IMR-90 (cell line): ENCODE data around the gene CYP11A1. TPM values are rescaled to one million over a fixed set of nuclear protein-coding genes. Genes with fewer than 3 reads are reported as not detected.

Experiments
- ATAC-seq: fragments of 200-7000 bp; cut with Tn5 transposase; 2 replicates; pipeline ENCODE4 v1.9.1; 2020; ENCODE audit warnings: low read depth, mild to moderate bottlenecking, moderate library complexity
- BruUV-seq: library from RNA; stranded (reverse); fragments of 400-500 nt; replicated peaks from 2 replicates; lab custom pipeline; 2021; lab: Mats Ljungman, UMichigan
- CTCF ChIA-PET: fragments of 300-600 bp; formaldehyde crosslinking; extraction: SDS; loops from one replicate; lab custom pipeline; 2021; ENCODE audit warnings: antibody characterized with exemption; lab: Yijun Ruan, JAX
- POLR2A ChIA-PET: fragments of 300-600 bp; sonication (Branson Sonifier 250); formaldehyde crosslinking; loops from one replicate; lab custom pipeline; 2022; ENCODE audit warnings: antibody characterized with exemption; ENCODE audit not compliant: unreplicated experiment; lab: Charles Lee
- DNase-seq: peaks from one replicate; pipeline ENCODE4 v3.0.0; 2013
- H2AFZ ChIP-seq: replicated peaks from 2 replicates; pipeline ENCODE3; 2013; ENCODE audit warnings: low read length, mild to moderate bottlenecking; ENCODE audit not compliant: poor library complexity
- H2AK5ac ChIP-seq: 2 replicates; pipeline ENCODE4 v1.6.1; 2013; ENCODE audit warnings: low read depth, low read length, inconsistent platforms
- H2AK9ac ChIP-seq: replicated peaks from 2 replicates; pipeline ENCODE3; 2013; ENCODE audit warnings: mild to moderate bottlenecking, low read depth, low read length, moderate library complexity; ENCODE audit not compliant: poor library complexity
- H2BK120ac ChIP-seq: 2 replicates; pipeline ENCODE4 v1.6.1; 2013; ENCODE audit warnings: low read depth, low read length, inconsistent platforms
- H2BK15ac ChIP-seq: 3 replicates; pipeline ENCODE4 v1.6.1; 2013; ENCODE audit warnings: low read depth, low read length, inconsistent platforms
- H2BK20ac ChIP-seq: 2 replicates; pipeline ENCODE4 v1.6.1; 2013; ENCODE audit warnings: low read depth, mild to moderate bottlenecking, inconsistent platforms, low read length, moderate library complexity
- H2BK5ac ChIP-seq: 2 replicates; pipeline ENCODE4 v1.6.1; 2013; ENCODE audit warnings: mild to moderate bottlenecking, low read depth, low read length, inconsistent platforms; ENCODE audit not compliant: poor library complexity, severe bottlenecking
- H3K14ac ChIP-seq: replicated peaks from 2 replicates; pipeline ENCODE4 v1.6.1; 2013; ENCODE audit warnings: low read depth, low read length, inconsistent platforms
- H3K18ac ChIP-seq: 2 replicates; pipeline ENCODE4 v1.6.1; 2013; ENCODE audit warnings: low read depth, low read length, control low read depth
- H3K23ac ChIP-seq: 2 replicates; pipeline ENCODE4 v1.6.1; 2013; ENCODE audit warnings: low read depth, low read length, inconsistent platforms
- H3K27ac ChIP-seq: 2 replicates; pipeline ENCODE4 v1.5.1; 2013; ENCODE audit warnings: mild to moderate bottlenecking, control low read depth, low read length; ENCODE audit not compliant: insufficient read depth
- H3K27me3 ChIP-seq: 2 replicates; pipeline ENCODE4 v1.6.1; 2013; ENCODE audit warnings: low read length; ENCODE audit not compliant: control insufficient read depth, insufficient read depth
- H3K36me3 ChIP-seq: 2 replicates; pipeline ENCODE4 v1.6.1; 2013; ENCODE audit warnings: low read length, mixed read lengths; ENCODE audit not compliant: control insufficient read depth, insufficient read depth
- H3K4ac ChIP-seq: 2 replicates; pipeline ENCODE4 v1.6.1; 2013; ENCODE audit warnings: low read depth, low read length, inconsistent platforms
- H3K4me1 ChIP-seq: 2 replicates; pipeline ENCODE4 v1.6.1; 2013; ENCODE audit warnings: low read length, mixed read lengths; ENCODE audit not compliant: control insufficient read depth, insufficient read depth
- H3K4me2 ChIP-seq: 2 replicates; pipeline ENCODE4 v1.6.1; 2013; ENCODE audit warnings: low read depth, mild to moderate bottlenecking, control low read depth, low read length, moderate library complexity
- H3K4me3 ChIP-seq: 2 replicates; pipeline ENCODE4 v1.5.1; 2013; ENCODE audit warnings: low read depth, mild to moderate bottlenecking, control low read depth, low read length, moderate library complexity; ENCODE audit not compliant: insufficient read depth
- H3K56ac ChIP-seq: 2 replicates; pipeline ENCODE4 v1.6.1; 2013; ENCODE audit warnings: low read length, inconsistent platforms; ENCODE audit not compliant: insufficient read depth; ENCODE audit errors: extremely low read depth
- H3K79me1 ChIP-seq, 2 experiments: 2 replicates each; pipeline ENCODE4 v1.6.1; 2013; ENCODE audit warnings: low read length in 2 of 2, inconsistent platforms in 1 of 2, low read depth in 1 of 2
- H3K9ac ChIP-seq: 2 replicates; pipeline ENCODE4 v1.6.1; 2013; ENCODE audit warnings: low read depth, low read length, control low read depth
- H3K9me1 ChIP-seq: 2 replicates; pipeline ENCODE4 v1.6.1; 2013; ENCODE audit warnings: low read length, inconsistent platforms; ENCODE audit not compliant: insufficient read depth
- H3K9me3 ChIP-seq: 2 replicates; pipeline ENCODE4 v1.6.1; 2013; ENCODE audit warnings: low read length; ENCODE audit not compliant: control insufficient read depth, insufficient read depth
- H4K20me1 ChIP-seq: 2 replicates; pipeline ENCODE4 v1.6.1; 2013; ENCODE audit warnings: low read length, inconsistent platforms; ENCODE audit not compliant: insufficient read depth
- H4K5ac ChIP-seq: 2 replicates; pipeline ENCODE4 v1.6.1; 2013; ENCODE audit warnings: mild to moderate bottlenecking, low read depth, low read length, control low read depth
- H4K8ac ChIP-seq, 2 experiments: 2 replicates each; pipeline ENCODE4 v1.6.1; 2013; ENCODE audit warnings: low read depth in 2 of 2, low read length in 2 of 2, control low read depth in 1 of 2, inconsistent platforms in 1 of 2
- H4K91ac ChIP-seq: 2 replicates; pipeline ENCODE4 v1.6.1; 2013; ENCODE audit warnings: low read depth, low read length, inconsistent platforms; ENCODE audit not compliant: insufficient read depth
- BHLHE40 ChIP-seq: fragments of 150-350 bp; IDR thresholded peaks from 2 replicates; pipeline ENCODE4 v1.6.1; 2016; ENCODE audit warnings: mild to moderate bottlenecking, low read depth, low read length
- CEBPB ChIP-seq: IDR thresholded peaks from 2 replicates; pipeline ENCODE4 v1.6.1; 2012; ENCODE audit warnings: low read depth, low read length, improper control_type of control experiment
- CHD1 ChIP-seq: IDR thresholded peaks from 2 replicates; pipeline ENCODE4 v1.6.1; 2012; ENCODE audit warnings: low read depth, low read length, improper control_type of control experiment
- CTCF ChIP-seq: conservative IDR thresholded peaks from 2 replicates; pipeline ENCODE4 v1.5.1; 2012; ENCODE audit warnings: mild to moderate bottlenecking, low read depth, low read length, improper control_type of control experiment
- ELK1 ChIP-seq: fragments of 150-350 bp; IDR thresholded peaks from 2 replicates; pipeline ENCODE4 v1.6.1; 2016; ENCODE audit warnings: low read depth, mild to moderate bottlenecking, low read length, moderate library complexity, borderline replicate concordance
- FOS ChIP-seq: fragments of 150-350 bp; IDR thresholded peaks from 2 replicates; pipeline ENCODE4 v1.6.1; 2016; ENCODE audit warnings: low read depth, low read length
- MAFK ChIP-seq: IDR thresholded peaks from 2 replicates; pipeline ENCODE4 v1.6.1; 2012; ENCODE audit warnings: low read depth, low read length, improper control_type of control experiment
- MAZ ChIP-seq: IDR thresholded peaks from 2 replicates; pipeline ENCODE4 v1.6.1; 2012; ENCODE audit warnings: low read depth, mild to moderate bottlenecking, low read length, improper control_type of control experiment, moderate library complexity, borderline replicate concordance
- MXI1 ChIP-seq: IDR thresholded peaks from 2 replicates; pipeline ENCODE4 v1.6.1; 2012; ENCODE audit warnings: low read depth, mild to moderate bottlenecking, low read length, moderate library complexity, borderline replicate concordance
- NFE2L2 ChIP-seq: fragments of 150-350 bp; IDR thresholded peaks from 2 replicates; pipeline ENCODE4 v1.6.1; 2016; ENCODE audit warnings: low read depth, mild to moderate bottlenecking, low read length
- POLR2A ChIP-seq: IDR thresholded peaks from 2 replicates; pipeline ENCODE4 v1.6.1; 2012; ENCODE audit warnings: mild to moderate bottlenecking, low read depth, low read length
- RAD21 ChIP-seq: IDR thresholded peaks from 2 replicates; pipeline ENCODE4 v1.6.1; 2012; ENCODE audit warnings: low read length, improper control_type of control experiment
- RCOR1 ChIP-seq: IDR thresholded peaks from 2 replicates; pipeline ENCODE4 v1.6.1; 2012; ENCODE audit warnings: mild to moderate bottlenecking, low read length, improper control_type of control experiment; ENCODE audit not compliant: insufficient replicate concordance
- RFX5 ChIP-seq: IDR thresholded peaks from 2 replicates; pipeline ENCODE4 v1.8.0; 2012; ENCODE audit warnings: low read depth, mild to moderate bottlenecking, low read length, moderate library complexity
- SMC3 ChIP-seq: fragments of 150-350 bp; IDR thresholded peaks from 2 replicates; pipeline ENCODE4 v1.6.1; 2016; ENCODE audit warnings: low read depth, mild to moderate bottlenecking, antibody characterized with exemption, low read length, moderate library complexity
- USF2 ChIP-seq: fragments of 150-350 bp; IDR thresholded peaks from 2 replicates; pipeline ENCODE4 v1.6.1; 2017; ENCODE audit warnings: mild to moderate bottlenecking, antibody characterized with exemption, low read length, low read depth
- WGBS, 2 experiments: methylation state at CpG; one replicate each; pipeline versions ENCODE4 v1.1.5 to v1.1.7; 2013; ENCODE audit warnings: missing lambda C conversion rate in 2 of 2; ENCODE audit not compliant: insufficient read length in 1 of 2; ENCODE audit errors: extremely low coverage in 2 of 2; 5-methylcytosine and 5-hydroxymethylcytosine counted together
- dilution Hi-C: fragments of 300-500 bp; cut with HindIII; formaldehyde crosslinking; loops from one replicate; pipeline ENCODE4 v1.14.3; 2018; ENCODE audit warnings: low sequenced_read_pairs; ENCODE audit not compliant: unreplicated experiment
- in situ Hi-C: fragments of 300-500 bp; cut with MboI; formaldehyde crosslinking; loops from 3 replicates; pipeline ENCODE4 v1.14.3; 2019; ENCODE audit warnings: low sequenced_read_pairs, inconsistent platforms, mixed read lengths
- intact Hi-C: fragments of 100-400 bp; cut with micrococcal nuclease; formaldehyde crosslinking; loops from 2 replicates; pipeline ENCODE4 v1.10.0; 2022
- polyA plus RNA-seq, 3 experiments: library from polyadenylated mRNA; depleted of rRNA; stranded (reverse); fragments of >200 nt; gene quantifications; 2 replicates each; pipeline ENCODE4 v1.2.3, GENCODE V29; 2012; ENCODE audit warnings: low replicate concordance in 1 of 3
- total RNA-seq: library from RNA; depleted of rRNA; stranded (reverse); fragments of >200 nt; gene quantifications from 2 replicates; pipeline ENCODE4 v1.2.3, GENCODE V29; 2012

Gene CYP11A1
- total and polyA plus RNA-seq, 2 of the 4 experiments (the other 2 are of a cell fraction) = 0.18 to 0.50 TPM

- DNase-seq (no peak), ATAC-seq (no peak)
- no peak overlapping the region for H2BK5ac ChIP-seq
- no peaks in the 10 kb centered on the region for H4K20me1 ChIP-seq
- no peak for TF ChIP-seq MAZ
- no peak for TF ChIP-seq MXI1
- TF ChIP-seq SMC3 = no peak
- TF ChIP-seq FOS = no peak
- no peak for TF ChIP-seq ELK1
- TF ChIP-seq CTCF = no peak
- no peak for TF ChIP-seq RAD21
- no peak for TF ChIP-seq BHLHE40
- TF ChIP-seq POLR2A = no peak
- TF ChIP-seq NFE2L2 = no peak
- no peak for TF ChIP-seq RCOR1
- no peak for TF ChIP-seq USF2
- TF ChIP-seq CEBPB = no peak
- TF ChIP-seq MAFK = no peak
- no peak for TF ChIP-seq RFX5
- TF ChIP-seq CHD1 = no peak
- no peak overlapping the region for H3K4ac ChIP-seq
- no peak overlapping the region for H2AK5ac ChIP-seq
- in situ Hi-C loops (no loop called here), intact Hi-C loops (no loop called here), dilution Hi-C loops (no loop called here)
- H3K9me3 ChIP-seq = no peaks in the 10 kb centered on the region
- no peak overlapping the region for H2AK9ac ChIP-seq
- no peak overlapping the region for H2BK15ac ChIP-seq
- no peak overlapping the region for H4K5ac ChIP-seq
- H3K27ac ChIP-seq = no peak overlapping the region
- H2BK120ac ChIP-seq = no peak overlapping the region
- BruUV-seq = no TSS peak
- no peaks in the 10 kb centered on the region for H3K4me1 ChIP-seq
- H3K36me3 ChIP-seq = no peaks in the 10 kb centered on the region
- H4K91ac ChIP-seq = no peak overlapping the region
- WGBS, 2 experiments = 6% methylated on average over 3 of the region's 12 CpGs; no CpG with 5 or more reads in 1 of the 2 experiments
- no peak overlapping the region for H3K9ac ChIP-seq
- no peak overlapping the region for H3K4me2 ChIP-seq
- no peak overlapping the region for H3K14ac ChIP-seq
- POLR2A ChIA-PET = no interaction called here
- no peak overlapping the region for H2BK20ac ChIP-seq
- peaks cover 96% of the 10 kb centered on the region for H3K27me3 ChIP-seq
- H4K8ac ChIP-seq = no peak overlapping the region
- no peak overlapping the region for H2AFZ ChIP-seq
- H3K56ac ChIP-seq = no peak overlapping the region
- CTCF ChIA-PET = interaction anchor here (0.6 kb wide), 1 partner anchor 18 kb away, joined by 4 read pairs; no protein-coding TSS in a partner anchor
- no peak overlapping the region for H3K18ac ChIP-seq
- no peaks in the 10 kb centered on the region for H3K9me1 ChIP-seq
- H3K23ac ChIP-seq = no peak overlapping the region
- no peak overlapping the region for H3K4me3 ChIP-seq
- no peaks in the 10 kb centered on the region for H3K79me1 ChIP-seq
These were observed 63.0 kb downstream of the CYP11A1 start for GRCh38 chr15:74304431-74304830.
